Colonic mucosa (tissue), 4 donors: Measurements from ENCODE around the gene KIF22. TPM values are rescaled to one million over a fixed set of nuclear protein-coding genes. Genes with fewer than 3 reads are reported as not detected.

ENCODE experiments used
- DNase-seq: peaks from one replicate; pipeline ENCODE4 v3.0.0-alpha.2; 2020
- H3K27ac ChIP-seq: fragments of 200-600 bp; one replicate; pipeline ENCODE4 v1.8.0; 2021
- H3K27me3 ChIP-seq: fragments of 200-600 bp; one replicate; pipeline ENCODE4 v1.8.0; 2021
- H3K36me3 ChIP-seq: fragments of 200-600 bp; one replicate; pipeline ENCODE4 v1.8.0; 2021
- H3K4me1 ChIP-seq: fragments of 200-600 bp; one replicate; pipeline ENCODE4 v1.8.0; 2021; ENCODE audit warnings: mild to moderate bottlenecking
- H3K4me3 ChIP-seq: fragments of 200-600 bp; one replicate; pipeline ENCODE4 v1.8.0; 2021
- H3K9ac ChIP-seq, 2 donors: one replicate each; pipeline ENCODE4 v1.7.0; 2013; ENCODE audit warnings: control low read depth in 2 of 2, low read depth in 2 of 2, low read length in 2 of 2
- H3K9me3 ChIP-seq: fragments of 200-600 bp; one replicate; pipeline ENCODE4 v1.8.0; 2021
- intact Hi-C: fragments of 100-400 bp; cut with DNase I; formaldehyde crosslinking; loops from one replicate; pipeline ENCODE4 v1.14.1; 2022
- total RNA-seq, 2 donors: library from RNA; stranded (reverse); fragmentation: NEBNext Ultra II Directional in 1 of 2; extraction: Animal tissue kit (Norgen Biotek cat#: 25700) in 1 of 2; gene quantifications; one replicate each; pipeline ENCODE4 v1.2.1, GENCODE V29; 2021
- TF ChIP-seq, protein P1 (sequence below): fragments of 200-600 bp; IDR thresholded peaks from one replicate; pipeline ENCODE4 v1.8.0; 2022; ENCODE audit warnings: antibody characterized with exemption, mild to moderate bottlenecking
- donor health status: healthy.
- donor health status: DM: no; HTN: no; CAD: no.
- donor health status: DM: no; HTN: no; CAD: no.

Gene KIF22
- total RNA-seq, 2 donors from 2014 or later, result 60.7 to 150 TPM

- Histone ChIP-seq H3K4me3 (peak overlapping the region; percentile 82), H3K9ac (peak overlapping the region; percentile 77 to 100), H3K27ac (peak overlapping the region; percentile 97), H3K27me3 (no peaks in the 10 kb centered on the region), H3K9me3 (no peaks in the 10 kb centered on the region), H3K36me3 (no peaks in the 10 kb centered on the region), H3K4me1 (peaks cover 51% of the 10 kb centered on the region)
- no peak for DNase-seq
- intact Hi-C loops, result no loop called here
- TF ChIP-seq, protein P1, sequence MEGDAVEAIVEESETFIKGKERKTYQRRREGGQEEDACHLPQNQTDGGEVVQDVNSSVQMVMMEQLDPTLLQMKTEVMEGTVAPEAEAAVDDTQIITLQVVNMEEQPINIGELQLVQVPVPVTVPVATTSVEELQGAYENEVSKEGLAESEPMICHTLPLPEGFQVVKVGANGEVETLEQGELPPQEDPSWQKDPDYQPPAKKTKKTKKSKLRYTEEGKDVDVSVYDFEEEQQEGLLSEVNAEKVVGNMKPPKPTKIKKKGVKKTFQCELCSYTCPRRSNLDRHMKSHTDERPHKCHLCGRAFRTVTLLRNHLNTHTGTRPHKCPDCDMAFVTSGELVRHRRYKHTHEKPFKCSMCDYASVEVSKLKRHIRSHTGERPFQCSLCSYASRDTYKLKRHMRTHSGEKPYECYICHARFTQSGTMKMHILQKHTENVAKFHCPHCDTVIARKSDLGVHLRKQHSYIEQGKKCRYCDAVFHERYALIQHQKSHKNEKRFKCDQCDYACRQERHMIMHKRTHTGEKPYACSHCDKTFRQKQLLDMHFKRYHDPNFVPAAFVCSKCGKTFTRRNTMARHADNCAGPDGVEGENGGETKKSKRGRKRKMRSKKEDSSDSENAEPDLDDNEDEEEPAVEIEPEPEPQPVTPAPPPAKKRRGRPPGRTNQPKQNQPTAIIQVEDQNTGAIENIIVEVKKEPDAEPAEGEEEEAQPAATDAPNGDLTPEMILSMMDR, result no peak
Observed at GRCh38 chr16:29821643-29822115, 31.1 kb downstream of the KIF22 start.

GRCh38 chr16:29824589-29825144, 34.1 kb downstream of the KIF22 start:
- Histone ChIP-seq H3K4me1 (peaks cover 45% of the 10 kb centered on the region), H3K9ac (peak overlapping the region; percentile 8 to 89), H3K9me3 (no peaks in the 10 kb centered on the region), H3K4me3 (peak overlapping the region; percentile 10), H3K27me3 (no peaks in the 10 kb centered on the region), H3K36me3 (no peaks in the 10 kb centered on the region), H3K27ac (peak overlapping the region; percentile 97)
- no peak for DNase-seq
- intact Hi-C loops, result no loop called here
- TF ChIP-seq, protein P1, result no peak

DNA sequence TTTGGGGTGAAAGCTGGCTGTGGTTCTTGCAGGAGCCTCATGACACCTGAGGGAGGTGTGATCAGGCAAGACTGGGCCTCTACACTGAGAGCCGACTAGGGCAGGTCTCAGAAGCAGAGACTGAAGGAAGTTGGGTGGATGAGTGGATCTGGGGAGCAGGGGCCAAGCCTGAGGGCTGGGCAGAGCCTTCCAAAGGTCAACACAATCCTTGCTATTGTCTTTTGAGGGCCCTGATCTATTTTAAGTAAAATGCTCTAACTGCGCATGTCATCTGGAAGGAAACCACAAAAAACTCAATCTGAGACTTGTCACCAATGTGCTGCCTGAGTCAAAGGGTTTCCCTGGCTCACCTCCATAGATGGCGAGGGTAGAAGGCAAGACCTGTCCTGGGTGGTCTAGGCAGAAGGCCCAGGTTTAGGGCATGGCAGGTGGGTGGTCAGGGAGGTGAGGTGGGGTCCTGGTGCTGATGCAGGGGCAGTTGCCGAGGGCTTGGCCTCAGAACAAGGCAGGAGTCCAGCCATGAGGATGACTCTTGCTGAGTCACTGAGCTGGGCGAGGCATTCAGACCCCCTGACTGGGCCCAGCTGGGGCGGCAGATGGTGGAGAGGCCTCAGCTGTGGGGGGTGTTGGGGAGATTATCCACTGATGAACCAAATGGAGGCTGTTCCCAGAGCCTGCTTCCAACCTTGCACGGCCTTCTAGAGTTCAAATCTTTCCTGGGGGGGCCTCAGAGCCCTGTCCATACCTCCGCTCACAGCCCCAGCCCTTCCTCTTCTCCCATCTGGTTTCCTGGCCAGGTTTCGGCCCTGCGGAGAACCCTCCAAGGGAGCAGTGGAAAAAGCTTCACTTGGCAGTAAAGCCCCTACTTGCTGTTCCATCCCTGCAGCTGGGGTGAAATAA, 34.8 kb downstream of the KIF22 start:
- DNase-seq, result peak; percentile 70
- TF ChIP-seq, protein P1, result no peak
- H3K4me3 ChIP-seq, result peak overlapping the region; percentile 10
- H3K27ac ChIP-seq, result peak overlapping the region; percentile 97
- H3K9ac ChIP-seq, result peak overlapping the region in 1 of 2 donors; percentile 89
- no peaks in the 10 kb centered on the region for H3K27me3 ChIP-seq
- peaks cover 2% of the 10 kb centered on the region for H3K36me3 ChIP-seq
- intact Hi-C loops, result no loop called here
- peaks cover 45% of the 10 kb centered on the region for H3K4me1 ChIP-seq
- no peaks in the 10 kb centered on the region for H3K9me3 ChIP-seq

DNA sequence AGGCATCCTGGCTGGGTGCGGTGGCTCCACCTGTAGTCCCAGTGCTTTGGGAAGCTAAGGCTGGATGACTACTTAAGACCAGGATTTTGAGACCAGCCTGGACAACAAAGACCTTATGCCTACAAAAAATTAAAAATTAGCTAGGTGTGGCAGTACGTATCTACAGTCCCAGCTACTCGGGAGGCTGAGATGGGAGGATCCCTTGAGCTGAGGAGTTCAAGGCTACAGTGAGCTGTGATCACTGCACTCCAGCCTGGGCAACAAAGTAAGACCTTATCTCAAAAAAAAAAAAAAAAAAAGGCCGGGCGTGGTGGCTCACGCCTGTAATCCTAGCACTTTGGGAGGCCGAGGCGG, 35.8 kb downstream of the KIF22 start:
- intact Hi-C loops, result no loop called here
- H3K4me1 ChIP-seq, result peaks cover 45% of the 10 kb centered on the region
- peaks cover 10% of the 10 kb centered on the region for H3K36me3 ChIP-seq
- H3K9ac ChIP-seq, result no peak overlapping the region
- TF ChIP-seq, protein P1, result no peak
- H3K4me3 ChIP-seq, result no peak overlapping the region
- no peak for DNase-seq
- H3K27me3 ChIP-seq, result no peaks in the 10 kb centered on the region
- H3K9me3 ChIP-seq, result no peaks in the 10 kb centered on the region
- peak overlapping the region; percentile 97 for H3K27ac ChIP-seq

GRCh38 chr16:29830774-29831173, 40.2 kb downstream of the KIF22 start:
- H3K4me1 ChIP-seq, result peaks cover 13% of the 10 kb centered on the region
- TF ChIP-seq, protein P1, result no peak
- intact Hi-C loops, result no loop called here
- no peak overlapping the region for H3K27ac ChIP-seq
- no peaks in the 10 kb centered on the region for H3K9me3 ChIP-seq
- DNase-seq, result no peak
- no peak overlapping the region for H3K4me3 ChIP-seq
- H3K36me3 ChIP-seq, result peaks cover 29% of the 10 kb centered on the region
- H3K9ac ChIP-seq, result no peak overlapping the region
- no peaks in the 10 kb centered on the region for H3K27me3 ChIP-seq
